Activated CD4-positive, alpha-beta T cell treated with anti-CD3 and anti-CD28 coated beads, Interleukin-2, amount 50 U/mL, for 24 hours (primary cell): ENCODE data around the gene FMNL3.
"Not testable (repeated sequence)": the region's sequence is repeated elsewhere in the genome, so short reads cannot be mapped to it uniquely, and the experiment has no call there.

Experiments used
- DNase-seq, 2 donors: peaks; one replicate each; pipeline ENCODE4 v3.0.0-alpha.2; 2020; ENCODE audit warnings: low read depth in 1 of 2, low spot score in 1 of 2

FMNL3 gene

GRCh38 chr12:49605539-49605938 lies 101.7 kb downstream of the FMNL3 start, which contains the start of gene FAM186B:
Gene FAM186B, minus strand, starts transcription at chr12:49605639. Its CDS starts 162 bp downstream, at chr12:49605477.
- DNase-seq = not testable (repeated sequence)

DNA sequence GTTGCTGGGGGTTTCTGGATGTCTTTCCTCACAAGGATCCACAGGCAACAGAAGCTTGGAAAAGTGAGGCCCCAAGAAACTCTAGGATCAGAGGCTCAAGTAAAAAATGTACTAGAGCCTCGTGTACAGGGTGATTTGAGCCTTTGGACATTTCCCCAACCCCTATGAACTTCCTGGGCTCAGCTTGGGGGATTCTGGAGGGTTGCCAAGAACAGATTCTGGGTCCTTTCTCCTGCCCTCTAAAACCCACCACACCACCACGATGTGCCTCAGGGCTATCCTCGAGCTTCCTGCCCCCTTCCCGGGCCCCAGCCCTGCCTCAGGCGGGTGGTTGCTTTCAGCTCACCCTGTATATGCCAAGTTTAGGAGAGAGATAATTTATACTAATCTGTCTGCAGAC lies 102.3 kb downstream of the FMNL3 start:
- no peak for DNase-seq

- DNase-seq = no peak
Observed at GRCh38 chr12:49603721-49604120, 103.5 kb downstream of the FMNL3 start.

- no peak for DNase-seq
Observed at GRCh38 chr12:49599961-49600360, 107.2 kb downstream of the FMNL3 start.

- DNase-seq = no peak
Observed at GRCh38 chr12:49598527-49598926, 108.7 kb downstream of the FMNL3 start.

DNA sequence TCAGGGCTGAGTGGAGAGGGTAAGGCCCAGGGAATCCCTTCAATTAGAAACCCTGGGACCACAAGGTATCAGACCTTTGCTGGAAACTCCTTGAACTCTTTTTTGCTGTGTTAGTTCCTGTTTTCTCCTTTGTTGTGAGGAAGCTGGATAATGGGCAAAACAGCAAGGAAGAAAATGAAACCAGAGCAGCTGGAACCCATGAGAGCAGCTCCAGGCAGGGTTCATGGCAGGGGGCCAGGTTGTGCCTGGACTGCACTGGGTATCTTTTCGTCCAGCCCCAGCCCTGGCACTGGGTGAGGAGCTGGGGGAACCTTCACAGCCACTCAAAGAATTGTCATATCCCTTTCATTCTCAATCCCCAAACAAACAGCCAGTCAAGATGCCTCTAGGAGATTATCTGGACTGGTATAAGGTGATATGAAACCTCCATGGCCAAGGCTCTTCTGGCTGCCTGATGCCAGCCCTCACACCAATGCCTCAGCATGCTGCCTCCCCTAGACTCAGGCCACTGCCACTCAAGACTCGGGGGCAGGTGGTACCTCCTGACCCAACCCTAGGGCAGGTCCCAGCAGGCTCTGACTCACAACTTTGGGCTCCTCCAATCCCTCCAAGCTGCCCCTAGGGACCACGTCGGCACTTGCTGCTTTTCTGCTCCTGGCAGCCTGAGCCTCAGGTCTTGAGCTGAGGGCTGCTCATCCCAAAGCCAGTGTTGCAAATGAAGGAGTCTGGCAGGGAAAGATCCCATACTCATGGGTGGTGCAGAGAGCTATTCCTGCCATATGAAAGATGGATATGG lies 118.3 kb downstream of the FMNL3 start:
- no peak for DNase-seq

DNA sequence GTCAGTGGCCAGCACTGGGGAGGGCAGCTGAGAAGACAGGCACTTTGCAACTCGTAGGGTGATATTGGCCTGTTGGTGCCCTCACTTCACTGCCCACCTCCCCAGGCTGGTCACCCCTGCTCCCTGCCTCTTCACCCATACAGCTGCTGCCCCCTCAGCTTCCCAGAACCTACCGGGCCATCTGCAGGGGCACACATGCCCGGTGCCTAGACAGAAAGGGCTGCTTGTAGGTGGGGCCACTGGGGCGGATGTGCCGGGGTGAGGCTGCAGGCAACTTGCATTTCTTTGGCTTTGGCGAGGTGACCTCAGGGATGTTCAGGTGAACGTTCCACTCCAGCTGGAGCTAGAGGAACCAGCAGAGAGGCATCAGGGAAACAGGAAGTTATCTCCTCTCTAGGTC lies 118.9 kb downstream of the FMNL3 start:
- no peak for DNase-seq

GRCh38 chr12:49587174-49587908 lies 119.9 kb downstream of the FMNL3 start:
- DNase-seq = no peak
